OCI-LY3 (cell line): ENCODE measurements around the gene SDSL.

Experiments used
- CTCF ChIP-seq: fragments of 200-600, 300-600 bp; sonication (generic); IDR thresholded peaks from 2 replicates; pipeline ENCODE4 v1.5.1; 2014; ENCODE audit warnings: antibody characterized with exemption, low read length, low read depth
- EZH2phosphoT487 ChIP-seq: fragments of 200-600 bp; shearing (Covaris generic); IDR thresholded peaks from 2 replicates; pipeline ENCODE4 v1.6.1; 2018; ENCODE audit warnings: antibody characterized with exemption, mixed run types, low read depth

GRCh38 chr12:113464452-113464775, 42.2 kb downstream of the SDSL start:
- TF ChIP-seq CTCF (no peak), EZH2phosphoT487 (no peak)
